HepG2 (cell line): ENCODE results near the gene TMC8. TPM values are rescaled to one million over a fixed set of nuclear protein-coding genes. Genes with fewer than 3 reads are reported as not detected.

Source experiments
- CBFB ChIP-seq: sonication (generic); formaldehyde crosslinking; IDR thresholded peaks from 2 replicates; pipeline ENCODE4 v1.4.0; 2020; ENCODE audit warnings: missing genetic modification reagents
- ERF ChIP-seq: IDR thresholded peaks from 2 replicates; pipeline ENCODE4 v1.6.1; 2018; ENCODE audit warnings: missing biosample characterization, missing genetic modification reagents
- ETS1 ChIP-seq: sonication (generic); formaldehyde crosslinking; IDR thresholded peaks from 2 replicates; pipeline ENCODE4 v1.4.0; 2020; ENCODE audit warnings: missing genetic modification reagents
- GABPA ChIP-seq, 2 experiments: IDR thresholded peaks; 2 replicates each; pipeline ENCODE4 v1.6.1; 2011 to 2016; ENCODE audit warnings: low read depth in 2 of 2, low read length in 1 of 2, missing biosample characterization in 1 of 2, missing genetic modification characterization in 1 of 2
- GATAD2A ChIP-seq: IDR thresholded peaks from 2 replicates; pipeline ENCODE4 v1.6.1; 2016
- HDAC6 ChIP-seq: fragments of 200-600 bp; sonication (generic); IDR thresholded peaks from 2 replicates; pipeline ENCODE4 v1.7.0; 2017; ENCODE audit warnings: mild to moderate bottlenecking, antibody characterized with exemption, low read length, low read depth
- KDM3A ChIP-seq: IDR thresholded peaks from 2 replicates; pipeline ENCODE4 v1.6.1; 2018; ENCODE audit warnings: low read depth, missing compliant biosample characterization
- MED13 ChIP-seq: sonication (generic); formaldehyde crosslinking; IDR thresholded peaks from 2 replicates; pipeline ENCODE4 v1.5.0; 2020; ENCODE audit warnings: missing genetic modification reagents
- NPAS2 ChIP-seq: sonication (generic); formaldehyde crosslinking; IDR thresholded peaks from 2 replicates; pipeline ENCODE4 v1.8.0; 2022; ENCODE audit warnings: mild to moderate bottlenecking, missing genetic modification reagents, borderline replicate concordance
- PATZ1 ChIP-seq: sonication (generic); formaldehyde crosslinking; IDR thresholded peaks from 2 replicates; pipeline ENCODE4 v1.4.0; 2020; ENCODE audit warnings: missing genetic modification reagents
- PCBP2 ChIP-seq: fragments of 200-400 bp; formaldehyde crosslinking; optimal IDR thresholded peaks from 2 replicates; pipeline ENCODE3; 2018; ENCODE audit warnings: low read length, low read depth; ENCODE audit not compliant: poor library complexity, severe bottlenecking
- SYNCRIP ChIP-seq: fragments of 200-400 bp; formaldehyde crosslinking; IDR thresholded peaks from 2 replicates; pipeline ENCODE4 v1.6.1; 2018; ENCODE audit warnings: mild to moderate bottlenecking, low read depth, low read length; ENCODE audit not compliant: insufficient read depth
- TRIM24 ChIP-seq: sonication (generic); formaldehyde crosslinking; IDR thresholded peaks from 2 replicates; pipeline ENCODE4 v1.8.0; 2022; ENCODE audit warnings: mild to moderate bottlenecking, missing genetic modification reagents
- YEATS4 ChIP-seq: sonication (generic); formaldehyde crosslinking; IDR thresholded peaks from 2 replicates; pipeline ENCODE4 v1.4.0; 2020; ENCODE audit warnings: missing genetic modification reagents, borderline replicate concordance
- ZBTB25 ChIP-seq: IDR thresholded peaks from 2 replicates; pipeline ENCODE4 v1.6.1; 2018; ENCODE audit warnings: missing genetic modification reagents
- ZFP62 ChIP-seq: sonication (generic); formaldehyde crosslinking; IDR thresholded peaks from 2 replicates; pipeline ENCODE4 v1.4.0; 2020; ENCODE audit warnings: missing genetic modification reagents
- ZMYM2 ChIP-seq: sonication (generic); formaldehyde crosslinking; IDR thresholded peaks from 2 replicates; pipeline ENCODE4 v1.8.0; 2022; ENCODE audit warnings: mild to moderate bottlenecking, missing genetic modification reagents
- ZNF20 ChIP-seq: sonication (generic); formaldehyde crosslinking; IDR thresholded peaks from 2 replicates; pipeline ENCODE4 v1.4.0; 2020; ENCODE audit warnings: mild to moderate bottlenecking, moderate library complexity, missing genetic modification reagents
- ZNF251 ChIP-seq: sonication (generic); formaldehyde crosslinking; IDR thresholded peaks from 2 replicates; pipeline ENCODE4 v1.9.0; 2021; ENCODE audit warnings: mild to moderate bottlenecking, missing genetic modification reagents
- ZNF280B ChIP-seq: sonication (generic); formaldehyde crosslinking; IDR thresholded peaks from 2 replicates; pipeline ENCODE4 v1.5.0; 2020; ENCODE audit warnings: missing genetic modification reagents, mild to moderate bottlenecking, borderline replicate concordance
- ZNF354B ChIP-seq: sonication (generic); formaldehyde crosslinking; IDR thresholded peaks from 2 replicates; pipeline ENCODE4 v1.8.0; 2022; ENCODE audit warnings: mild to moderate bottlenecking, missing genetic modification reagents
- ZNF362 ChIP-seq: sonication (generic); formaldehyde crosslinking; IDR thresholded peaks from 2 replicates; pipeline ENCODE4 v1.4.0; 2020; ENCODE audit warnings: missing genetic modification reagents, mild to moderate bottlenecking, borderline replicate concordance
- ZNF850 ChIP-seq: sonication (generic); formaldehyde crosslinking; conservative IDR thresholded peaks from 2 replicates; pipeline ENCODE4 v1.9.0; 2021; ENCODE audit warnings: mild to moderate bottlenecking, missing genetic modification reagents
- polyA plus RNA-seq, 8 experiments: library from polyadenylated mRNA; depleted of rRNA in 3 of 8; stranded (reverse) in 7 of 8; unstranded in 1 of 8; fragments of >200 nt; fragmentation: Illumina TruSeq in 4 of 8; extraction: Trizol in 4 of 8; gene quantifications; 2 replicates each; pipeline versions ENCODE4 v1.2.1 to v1.2.3, GENCODE V29; 2011 to 2016; ENCODE audit warnings: low read depth in 4 of 8, missing spikeins in 1 of 8, mixed read lengths in 1 of 8; ENCODE audit not compliant: insufficient read depth in 1 of 8
- total RNA-seq, 5 experiments: library from RNA; depleted of rRNA; stranded (reverse); fragments of >200 nt; fragmentation: Illumina TruSeq; extraction: Trizol; gene quantifications; 2 replicates each; pipeline ENCODE4 v1.2.3, GENCODE V29; 2016; ENCODE audit warnings: low read depth in 1 of 5

The TMC8 gene
- total and polyA plus RNA-seq, 2 of the 13 experiments (the other 11 are each of a cell fraction or from before 2014, with no cell fraction given) = 0.53 to 7.8 TPM

GRCh38 chr17:78133971-78134898 lies 3.7 kb downstream of the TMC8 start (continued):
- TF ChIP-seq PATZ1 (CRISPR knock-in tag) (peak; percentile 40), NPAS2 (CRISPR knock-in tag) (no peak), ETS1 (CRISPR knock-in tag) (no peak), GATAD2A (CRISPR knock-in tag) (no peak), CBFB (no peak), GABPA (IDR thresholded peaks at IDR 0.05; ENCODE audit: low read depth, low read length) (no peak), GABPA (CRISPR knock-in tag; IDR thresholded peaks at IDR 0.05; ENCODE audit: low read depth) (no peak), SYNCRIP (no peak), KDM3A (CRISPR knock-in tag) (peak; percentile 55; the same call in 1 of the 2 replicates), ERF (CRISPR knock-in tag) (no peak), ZFP62 (CRISPR knock-in tag) (no peak), ZNF280B (no peak), ZNF362 (CRISPR knock-in tag) (no peak), ZNF251 (no peak), MED13 (no peak), HDAC6 (no peak), ZNF354B (CRISPR knock-in tag) (no peak), PCBP2 (no peak), ZNF850 (CRISPR knock-in tag) (no peak), YEATS4 (CRISPR knock-in tag) (no peak), TRIM24 (CRISPR knock-in tag) (no peak), ZMYM2 (CRISPR knock-in tag) (no peak; the same call in 1 of the 2 replicates), ZBTB25 (CRISPR knock-in tag) (no peak), ZNF20 (CRISPR knock-in tag) (no peak)
